HL-60/S4 treated with phorbol 12-myristate 13-acetate at 8.2 ng/mL for 4 days and 3 days (cell line): ENCODE data around the gene SH2D4B.
"Not testable (repeated sequence)": the region's sequence is repeated elsewhere in the genome, so short reads cannot be mapped to it uniquely, and the experiment has no call there.

Experiments
- in situ Hi-C: fragments of 300-500 bp; cut with MboI; formaldehyde crosslinking; loops from 2 replicates; pipeline ENCODE4 v1.15.0; 2022; ENCODE audit warnings: low sequenced_read_pairs

Gene SH2D4B

GRCh38 chr10:80540981-80541750 lies 3.5 kb downstream of the SH2D4B start:
- in situ Hi-C loops: no loop called here

- in situ Hi-C loops: no loop called here
Measured at GRCh38 chr10:80542053-80542452, 4.4 kb downstream of the SH2D4B start.

- in situ Hi-C loops: no loop called here
Measured at GRCh38 chr10:80542652-80543318, 5.1 kb downstream of the SH2D4B start.

GRCh38 chr10:80543319-80543672 lies 5.6 kb downstream of the SH2D4B start:
- in situ Hi-C loops: not testable (repeated sequence)

GRCh38 chr10:80544316-80544953 lies 6.7 kb downstream of the SH2D4B start:
- in situ Hi-C loops: no loop called here

GRCh38 chr10:80545258-80545881 lies 7.7 kb downstream of the SH2D4B start:
- in situ Hi-C loops: no loop called here

GRCh38 chr10:80552151-80552646 lies 14.5 kb downstream of the SH2D4B start:
- in situ Hi-C loops: no loop called here

- in situ Hi-C loops: no loop called here
Measured at GRCh38 chr10:80553436-80553835, 15.7 kb downstream of the SH2D4B start.

- in situ Hi-C loops: no loop called here
Measured at GRCh38 chr10:80554050-80554449, 16.3 kb downstream of the SH2D4B start.

- in situ Hi-C loops: no loop called here
Measured at GRCh38 chr10:80555415-80555814, 17.7 kb downstream of the SH2D4B start.

- in situ Hi-C loops: no loop called here
Measured at GRCh38 chr10:80561950-80562349, 24.2 kb downstream of the SH2D4B start.

GRCh38 chr10:80567292-80567691 lies 29.6 kb downstream of the SH2D4B start:
- in situ Hi-C loops: no loop called here

- in situ Hi-C loops: no loop called here
Measured at GRCh38 chr10:80569131-80569895, 31.6 kb downstream of the SH2D4B start.

GRCh38 chr10:80571352-80571751 lies 33.6 kb downstream of the SH2D4B start:
- in situ Hi-C loops: no loop called here

GRCh38 chr10:80579181-80579763 lies 41.6 kb downstream of the SH2D4B start:
- in situ Hi-C loops: no loop called here

- in situ Hi-C loops: no loop called here
Measured at GRCh38 chr10:80579849-80580637, 42.3 kb downstream of the SH2D4B start.

GRCh38 chr10:80580638-80581468 lies 43.2 kb downstream of the SH2D4B start:
- in situ Hi-C loops: no loop called here

GRCh38 chr10:80581469-80581835 lies 43.8 kb downstream of the SH2D4B start:
- in situ Hi-C loops: no loop called here
